GM19035 (cell line): Measurements from ENCODE around the gene KRT84.
"Not testable (repeated sequence)": the region's sequence is repeated elsewhere in the genome, so short reads cannot be mapped to it uniquely, and the experiment has no call there.

Experiments used
- ATAC-seq: cut with Tn5 transposase; IDR thresholded peaks from one replicate; pipeline ENCODE4 v1.9.1; 2021; ENCODE audit not compliant: unreplicated experiment

Gene KRT84

GRCh38 chr12:52346593-52346992 lies 38.9 kb downstream of the KRT84 start:
- ATAC-seq = no peak

GRCh38 chr12:52345041-52345440 lies 40.4 kb downstream of the KRT84 start:
- not testable (repeated sequence) for ATAC-seq

- ATAC-seq = no peak
These were observed 41.3 kb downstream of the KRT84 start for GRCh38 chr12:52344111-52344510.

GRCh38 chr12:52343550-52343949 lies 41.9 kb downstream of the KRT84 start:
- no peak for ATAC-seq

- ATAC-seq = no peak
These were observed 42.5 kb downstream of the KRT84 start for GRCh38 chr12:52342781-52343490.

- no peak for ATAC-seq
These were observed 44.3 kb downstream of the KRT84 start for GRCh38 chr12:52341066-52341580.

GRCh38 chr12:52338241-52338960 lies 47.1 kb downstream of the KRT84 start:
- ATAC-seq = no peak

- no peak for ATAC-seq
These were observed 48.4 kb downstream of the KRT84 start for GRCh38 chr12:52337054-52337453.

- ATAC-seq = no peak
These were observed 48.8 kb downstream of the KRT84 start for GRCh38 chr12:52336641-52337040.

GRCh38 chr12:52335598-52336262 lies 49.7 kb downstream of the KRT84 start:
- ATAC-seq = no peak

- ATAC-seq = no peak
These were observed 51.3 kb downstream of the KRT84 start for GRCh38 chr12:52334185-52334584.

GRCh38 chr12:52333321-52333720 lies 52.1 kb downstream of the KRT84 start:
- no peak for ATAC-seq

GRCh38 chr12:52332381-52332780 lies 53.1 kb downstream of the KRT84 start:
- no peak for ATAC-seq

- no peak for ATAC-seq
These were observed 53.6 kb downstream of the KRT84 start for GRCh38 chr12:52331833-52332232.

GRCh38 chr12:52331039-52331438 lies 54.4 kb downstream of the KRT84 start:
- ATAC-seq = no peak

GRCh38 chr12:52327830-52328500 lies 57.5 kb downstream of the KRT84 start:
- ATAC-seq = no peak
